HG02642 (cell line): ENCODE results near the gene ACTN1.
A peak's percentile ranks its signal among the peaks of the same experiment; 100 is the strongest.
"Not testable (repeated sequence)": the region's sequence is repeated elsewhere in the genome, so short reads cannot be mapped to it uniquely, and the experiment has no call there.

Source experiments
- ATAC-seq: cut with Tn5 transposase; IDR thresholded peaks from one replicate; pipeline ENCODE4 v1.9.1; 2021; ENCODE audit warnings: mild to moderate bottlenecking; ENCODE audit not compliant: unreplicated experiment, poor library complexity

Gene ACTN1

DNA sequence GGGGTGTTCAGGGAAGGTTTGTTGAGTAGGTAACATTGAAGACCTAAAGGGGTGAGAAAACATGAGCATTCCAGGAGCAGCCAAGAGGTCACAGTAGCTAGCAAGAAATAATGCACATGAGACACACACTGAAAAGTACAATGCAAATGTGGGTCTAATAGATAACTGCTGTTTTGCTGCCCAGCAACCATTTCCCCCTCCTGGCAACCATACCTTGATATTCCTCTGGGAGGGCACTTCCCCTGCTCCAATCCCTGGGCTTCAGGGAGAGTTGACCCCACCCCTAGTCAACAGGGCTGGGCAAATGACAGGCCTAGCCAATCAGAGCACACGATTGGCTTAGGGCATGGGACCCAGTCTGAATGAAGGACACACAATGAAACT lies 8.5 kb upstream of the ACTN1 start:
- ATAC-seq, result no peak

DNA sequence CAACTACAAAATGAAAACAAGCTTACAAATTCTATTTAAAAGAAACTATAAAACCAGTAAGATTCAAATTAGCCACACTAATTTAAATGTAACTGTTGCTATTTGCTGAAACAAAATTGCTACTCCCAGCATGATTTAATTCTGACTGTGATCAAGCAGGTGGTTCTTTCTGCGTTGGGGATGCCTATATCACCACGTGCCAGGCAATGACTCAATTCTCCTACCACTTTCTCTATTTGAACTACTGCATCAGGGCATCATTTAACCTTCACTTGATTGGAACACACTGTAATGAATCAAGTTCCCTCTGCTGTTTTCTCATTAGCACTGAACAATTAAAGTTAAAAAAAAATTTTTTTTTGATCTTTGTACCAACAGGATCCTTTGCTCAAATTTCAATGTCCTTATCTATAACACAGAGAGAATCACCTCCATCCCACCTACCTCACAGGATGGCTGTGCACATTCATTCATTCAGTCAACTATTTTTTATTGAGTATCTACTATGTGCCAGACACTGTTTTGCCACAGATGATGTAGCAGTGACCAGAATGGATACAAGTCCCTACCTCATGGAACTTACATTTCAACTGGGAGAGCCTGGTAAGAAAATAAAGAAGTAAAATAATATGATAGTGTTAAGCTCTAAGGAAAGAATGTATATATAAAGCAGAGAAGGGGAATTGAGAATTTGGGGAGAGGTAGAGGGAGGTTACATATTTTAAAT lies 8.0 kb upstream of the ACTN1 start:
- no peak for ATAC-seq

DNA sequence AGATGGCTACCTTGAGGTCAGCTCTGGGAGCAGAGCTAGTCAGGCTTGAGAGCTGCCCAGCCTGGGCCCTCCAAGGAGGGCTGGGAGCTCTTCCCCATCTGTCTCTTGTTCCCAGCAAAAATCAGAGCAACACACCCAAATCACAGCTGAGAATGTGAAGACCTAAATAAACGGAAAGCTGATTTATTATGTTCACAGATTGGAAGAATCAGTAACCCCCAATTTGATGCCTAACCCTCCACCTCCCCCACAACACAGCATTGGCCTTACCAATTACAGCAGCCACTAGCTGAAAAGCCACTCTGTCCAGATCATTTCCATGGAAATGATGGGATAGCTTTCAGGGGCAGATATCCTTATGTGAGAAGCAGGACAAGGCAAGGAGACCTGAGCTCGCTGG lies 7.1 kb upstream of the ACTN1 start:
- ATAC-seq, result no peak

DNA sequence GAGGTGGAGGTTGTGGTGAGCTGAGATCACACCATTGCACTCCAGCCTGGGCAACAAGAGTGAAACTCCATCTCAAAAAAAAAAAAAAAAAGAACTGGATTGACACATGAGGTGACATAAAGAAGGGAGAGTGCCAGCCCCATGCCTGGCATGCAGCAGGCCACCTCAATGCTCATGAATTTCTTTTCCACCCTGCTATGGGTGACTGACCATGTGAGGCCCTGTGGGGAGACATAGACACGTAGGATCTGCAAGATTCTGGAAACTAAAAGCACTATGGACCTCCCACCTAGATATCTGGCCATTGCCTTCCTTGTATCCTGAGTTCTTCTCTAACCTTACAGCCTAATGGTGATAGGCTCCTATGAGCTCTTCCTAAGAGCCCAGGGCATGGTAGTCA lies 5.6 kb upstream of the ACTN1 start:
- ATAC-seq, result no peak

DNA sequence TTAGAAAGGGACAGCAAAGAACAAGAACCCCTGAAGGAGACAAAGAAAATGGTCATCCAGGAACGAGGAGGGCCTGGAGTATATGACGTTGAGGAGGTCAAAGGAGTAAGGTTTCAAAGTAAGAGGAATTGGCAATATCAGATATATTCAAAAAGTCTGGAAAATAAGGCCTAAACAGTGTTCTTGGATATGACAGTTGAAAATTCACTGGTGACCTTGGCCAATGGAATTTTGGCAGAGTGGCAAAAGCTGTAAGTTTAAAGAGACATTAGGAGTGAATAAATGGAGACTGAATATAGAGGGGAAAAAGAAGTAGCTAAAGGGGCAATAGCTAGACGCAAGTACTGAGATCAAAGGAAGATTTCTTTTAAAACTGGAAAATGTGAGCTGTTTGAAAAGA lies 4.1 kb upstream of the ACTN1 start:
- no peak for ATAC-seq

DNA sequence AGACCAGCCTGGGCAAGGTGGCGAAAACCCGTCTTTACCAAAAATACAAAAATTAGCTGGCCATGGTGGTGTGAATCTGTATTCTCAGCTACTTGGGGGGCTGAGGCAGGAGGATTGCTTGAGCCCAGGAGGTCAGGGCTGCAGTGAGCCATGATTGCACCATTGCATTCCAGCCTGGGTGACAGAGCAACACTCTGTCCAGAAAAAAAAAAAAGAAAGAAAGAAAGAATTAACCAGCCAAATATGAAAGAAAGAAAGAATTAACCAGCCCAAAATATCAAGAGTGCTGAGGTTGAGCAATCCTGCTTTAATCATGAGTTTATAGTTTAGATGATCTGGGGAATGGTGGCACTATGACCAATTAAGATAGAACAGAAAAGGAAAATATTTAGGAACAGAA lies 3.5 kb upstream of the ACTN1 start:
- no peak for ATAC-seq

DNA sequence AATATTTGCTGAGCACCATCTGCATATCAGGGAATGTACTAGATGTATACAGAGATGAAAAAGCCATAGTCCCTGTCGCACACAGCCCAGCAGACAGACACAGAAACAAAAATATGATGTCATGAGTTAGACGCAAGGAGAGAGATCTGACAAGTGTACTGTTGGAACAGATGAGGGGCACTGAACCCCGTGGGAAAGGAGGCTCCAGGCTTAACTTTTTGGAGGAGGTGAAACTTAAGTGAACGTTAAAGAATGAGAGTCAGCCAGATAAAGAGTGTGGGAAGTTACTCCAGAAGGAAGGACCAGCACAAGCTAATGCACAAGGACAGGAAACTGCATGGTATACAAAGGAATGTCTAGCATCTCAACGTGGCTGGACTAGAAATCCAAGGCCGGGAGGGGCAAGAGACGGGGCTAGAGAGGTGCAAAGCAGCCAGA lies 2.5 kb upstream of the ACTN1 start:
- no peak for ATAC-seq

DNA sequence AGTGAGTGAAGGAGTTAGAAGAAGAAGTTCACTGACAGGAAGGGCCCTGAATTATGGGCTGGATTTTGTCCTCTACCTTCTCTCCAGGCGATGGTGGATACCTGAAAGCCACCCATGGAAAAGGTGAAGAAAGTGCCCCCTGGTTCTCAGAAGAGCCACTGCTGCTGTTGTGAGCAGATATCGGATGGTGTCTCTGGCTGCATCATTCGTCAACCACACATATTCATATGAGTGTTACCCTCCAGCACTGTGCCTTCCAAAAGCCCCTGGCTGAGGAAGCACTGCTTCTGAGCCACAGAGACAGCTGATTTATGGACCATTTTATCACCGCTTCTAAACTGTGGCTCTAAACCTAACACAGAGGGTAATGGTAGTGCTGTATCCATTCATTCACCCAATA lies 2.0 kb upstream of the ACTN1 start:
- ATAC-seq, result no peak

DNA sequence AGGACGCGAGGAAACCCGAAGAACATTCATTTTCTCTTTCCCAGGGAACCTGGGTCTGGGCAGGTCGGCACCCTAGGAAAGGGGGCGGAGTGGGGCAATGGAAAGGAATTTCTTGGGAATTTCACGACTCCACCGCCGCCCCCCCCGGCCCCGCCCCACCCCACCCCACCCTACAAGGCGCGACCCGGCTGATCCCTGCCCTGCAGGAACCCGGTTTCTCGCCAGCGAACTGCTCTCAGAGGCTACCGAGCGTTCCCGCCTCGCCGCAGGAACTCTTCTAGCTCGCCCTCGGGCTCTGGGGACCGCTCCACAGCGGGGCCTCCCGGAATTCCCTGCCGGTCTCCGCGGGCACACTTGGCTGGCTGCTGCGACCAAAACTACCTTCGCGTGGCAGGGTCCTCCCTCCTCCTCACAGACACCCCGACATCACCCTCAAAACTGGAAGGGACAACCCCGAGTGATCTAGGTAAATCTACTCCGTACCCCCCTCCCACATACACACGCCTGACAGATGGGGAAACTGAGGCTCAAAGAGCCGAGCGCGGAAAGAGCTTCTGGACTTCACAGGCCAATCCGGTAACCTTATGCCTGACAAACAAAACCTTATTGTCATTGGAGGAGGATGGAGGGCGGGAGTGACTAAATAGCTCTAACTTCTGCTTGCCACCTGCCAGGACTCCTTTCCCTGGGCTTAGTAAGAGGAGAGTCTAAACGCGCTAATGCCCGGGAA lies 785 bp upstream of the ACTN1 start:
- ATAC-seq, result no peak

DNA sequence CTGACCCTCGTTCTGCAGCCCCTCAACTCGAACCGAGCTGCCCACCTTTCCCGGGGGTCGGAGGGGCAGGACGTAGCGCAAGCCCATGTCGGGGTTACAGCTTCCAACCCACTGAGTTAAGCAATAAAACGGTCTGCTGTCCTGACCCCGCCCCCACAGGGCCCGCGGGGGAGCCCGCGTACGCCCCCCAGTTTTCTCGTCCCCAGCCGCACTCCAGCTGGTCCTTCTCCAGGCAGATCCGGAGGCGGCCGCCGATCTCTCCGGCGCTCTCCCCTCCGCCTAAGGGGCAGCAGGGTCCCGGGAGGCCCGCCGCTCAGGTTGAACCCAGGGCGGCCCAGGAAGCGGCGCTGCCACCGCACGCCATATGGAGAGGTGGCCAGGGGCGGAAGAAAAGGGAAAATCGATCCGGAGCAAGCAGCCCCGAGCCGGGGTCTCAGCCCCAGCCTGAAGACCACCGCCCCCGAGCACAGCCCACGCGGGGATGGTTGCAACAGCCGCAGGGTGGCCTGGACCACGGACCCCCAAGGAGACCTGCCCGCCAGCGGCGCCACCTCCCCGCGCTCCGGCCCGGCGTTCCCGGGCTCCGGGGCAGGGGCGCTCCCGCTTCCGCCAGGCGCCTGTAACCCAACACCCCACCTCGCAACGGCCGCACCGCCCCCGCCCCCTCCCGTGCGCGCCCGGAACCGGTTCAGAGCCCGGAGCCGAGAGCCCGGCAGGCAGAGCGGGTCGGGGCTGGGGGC lies 760 bp downstream of the ACTN1 start:
- peak; percentile 26 for ATAC-seq

DNA sequence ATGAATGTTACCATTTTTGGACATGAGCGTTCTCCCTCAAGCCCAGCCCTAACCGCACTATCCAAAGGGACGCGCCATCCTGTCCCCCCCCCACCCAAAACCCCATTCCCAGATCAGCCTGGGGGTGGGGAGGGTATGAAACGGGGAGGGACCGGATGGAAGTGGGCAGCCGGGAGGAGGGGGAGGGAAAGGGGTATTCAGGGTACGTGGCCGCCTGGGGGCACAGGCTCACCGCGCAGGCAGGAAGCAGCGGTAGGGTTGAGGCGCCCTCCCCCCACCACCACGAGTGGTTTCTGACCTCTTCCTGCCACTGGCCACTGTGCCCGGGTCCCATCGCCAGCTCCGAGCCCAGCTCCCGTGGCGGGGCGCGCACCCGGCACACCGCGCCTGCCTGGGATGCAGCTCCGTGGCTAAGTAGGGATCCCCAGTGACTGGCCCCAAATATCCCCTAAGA lies 1.4 kb downstream of the ACTN1 start:
- ATAC-seq, result peak; percentile 30

DNA sequence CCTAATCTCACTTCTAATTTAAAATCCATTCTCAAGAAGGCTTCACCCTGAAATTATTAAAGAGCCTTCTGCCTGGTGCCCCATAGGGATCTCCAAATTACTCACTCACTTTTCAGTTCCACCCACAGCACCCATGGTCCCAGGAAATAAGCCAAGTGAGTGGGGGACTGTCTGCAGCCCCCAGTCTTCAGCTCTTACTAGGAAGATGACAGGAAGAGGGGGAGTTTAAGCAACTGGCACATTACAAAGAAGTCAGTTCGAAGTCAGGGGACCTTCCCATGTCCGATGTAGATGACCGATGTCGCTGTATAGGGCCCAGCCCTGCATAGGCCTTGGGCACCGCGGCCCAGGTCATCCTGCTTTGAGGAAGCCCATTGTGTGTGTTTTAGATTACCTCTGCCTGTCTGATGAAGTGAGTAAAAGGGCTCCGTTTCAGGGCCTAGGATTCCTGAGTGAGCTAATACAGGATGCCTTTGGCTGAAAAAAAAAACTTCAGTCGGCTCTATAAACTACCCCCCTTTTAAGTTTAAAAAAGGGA lies 1.9 kb downstream of the ACTN1 start:
- no peak for ATAC-seq

DNA sequence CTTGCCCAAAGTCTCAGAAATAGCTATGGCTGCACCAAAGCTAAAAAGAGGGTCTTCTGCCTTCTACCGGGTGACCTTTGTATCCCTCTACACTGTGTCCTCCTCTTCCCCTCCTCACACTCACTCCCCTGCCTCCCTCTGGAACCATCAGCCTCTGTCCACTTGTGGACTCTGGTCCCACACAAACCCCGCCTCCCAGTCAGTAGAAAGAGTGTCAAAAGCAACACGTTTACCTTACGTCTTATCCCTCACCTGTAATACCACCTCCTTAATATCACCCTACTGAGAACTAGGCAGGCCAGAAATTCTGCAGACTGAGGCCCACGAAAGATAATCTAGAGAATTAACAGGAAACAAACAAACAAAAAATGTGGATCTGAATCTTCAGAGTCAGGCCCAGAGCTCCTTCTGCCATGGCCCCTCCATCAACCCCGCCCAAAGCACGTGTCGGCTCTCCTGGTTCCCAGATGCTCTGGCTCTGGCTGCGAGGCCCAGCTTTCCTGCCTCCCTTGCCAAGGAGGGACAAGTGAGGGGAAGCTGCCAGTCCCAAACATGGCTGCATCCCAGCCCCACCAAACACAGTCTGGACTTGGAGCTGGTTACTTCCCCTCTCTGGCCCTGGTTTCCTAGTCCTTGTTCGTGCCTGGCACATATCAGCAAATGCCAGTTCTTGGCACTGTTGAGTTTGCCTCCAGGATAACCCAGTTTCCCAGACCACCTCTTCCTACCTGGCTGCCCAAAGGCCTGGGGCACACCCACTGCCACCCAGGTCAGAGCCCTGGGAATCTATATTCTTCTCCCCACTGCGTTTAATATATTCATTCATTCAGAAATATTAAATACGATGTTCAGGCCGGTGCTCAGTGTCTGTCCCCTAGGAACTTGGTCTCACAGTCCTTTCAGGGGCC lies 2.7 kb downstream of the ACTN1 start:
- no peak for ATAC-seq

DNA sequence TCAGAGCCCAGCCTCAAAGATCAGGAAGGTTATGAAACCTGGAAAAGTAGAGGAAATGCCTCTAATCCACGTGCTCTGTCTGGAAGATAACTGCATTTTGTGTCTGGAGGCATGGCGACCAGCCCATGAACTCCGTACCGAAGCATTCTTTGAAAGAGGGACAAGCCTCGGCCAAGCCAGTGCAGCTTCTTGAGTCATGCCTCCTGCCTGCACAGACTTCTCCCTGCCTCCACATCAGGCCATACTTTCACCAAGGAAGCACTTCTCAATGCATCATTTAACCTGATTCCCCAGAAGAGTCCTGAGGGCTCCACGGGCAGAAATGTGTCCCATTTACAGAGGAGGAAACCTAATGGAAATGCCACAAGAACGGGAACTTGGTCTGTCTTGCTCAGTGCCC lies 3.4 kb downstream of the ACTN1 start:
- no peak for ATAC-seq

DNA sequence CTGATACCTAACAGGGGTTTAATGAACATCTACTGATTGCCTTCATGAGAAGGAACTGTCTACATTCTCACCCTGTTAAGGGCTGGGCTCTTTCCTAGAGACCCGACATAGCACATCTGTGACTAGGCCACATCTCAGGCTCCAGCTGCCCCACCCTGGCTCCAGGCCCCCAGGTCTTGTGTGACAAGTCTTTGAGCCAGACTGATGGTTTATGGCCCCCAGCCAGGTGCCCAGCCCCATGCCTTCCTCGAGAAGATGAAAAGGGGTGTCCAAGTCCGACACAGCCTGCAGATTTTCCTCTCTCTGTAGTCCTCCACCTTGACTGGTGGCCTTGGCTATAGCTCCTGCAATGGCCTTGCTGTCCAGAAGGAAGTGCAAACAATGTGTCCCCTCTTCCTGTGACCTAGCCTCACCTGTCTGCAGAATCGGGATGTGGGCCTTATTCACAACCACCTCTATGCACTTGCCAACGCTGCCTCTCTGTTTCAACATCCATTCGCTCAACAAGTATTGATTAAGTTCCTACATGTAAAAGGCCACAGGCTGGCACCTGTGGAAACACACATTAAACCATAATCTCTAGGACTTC lies 4.2 kb downstream of the ACTN1 start:
- ATAC-seq, result no peak

DNA sequence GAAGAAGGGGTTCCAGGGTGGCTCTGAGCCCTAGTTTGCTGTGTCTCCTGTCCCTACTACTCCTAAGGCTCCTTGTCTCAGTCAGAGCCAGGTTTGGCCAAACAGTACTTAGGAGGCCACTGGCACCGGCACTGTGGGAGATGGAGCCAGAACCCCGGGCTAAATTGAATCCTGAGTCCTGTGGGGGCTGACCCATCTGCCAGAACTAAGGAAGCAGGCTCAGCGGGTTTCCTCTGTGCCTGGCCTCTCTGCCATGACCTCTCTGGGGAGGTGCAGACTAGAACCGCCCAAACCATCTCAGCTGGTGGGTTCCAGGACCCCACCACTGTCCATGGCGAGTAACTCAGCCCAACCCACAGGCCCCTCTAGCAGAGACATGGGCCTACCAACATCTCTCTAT lies 5.5 kb downstream of the ACTN1 start:
- no peak for ATAC-seq

DNA sequence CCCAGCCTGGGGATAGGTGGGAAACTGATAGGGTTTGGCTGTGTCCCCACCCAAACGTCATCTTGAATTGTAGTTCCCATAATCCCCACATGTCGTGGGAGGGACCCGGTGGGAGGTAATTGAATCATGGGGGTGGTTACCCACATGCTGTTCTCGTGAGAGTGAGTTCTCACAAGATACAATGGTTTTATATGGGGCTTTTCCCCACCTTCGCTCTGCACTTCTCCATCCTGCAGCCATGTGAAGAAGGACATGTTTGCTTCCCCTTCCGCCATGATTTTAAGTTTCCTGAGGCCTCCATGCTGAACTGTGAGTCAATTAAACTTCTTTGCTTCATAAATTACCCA lies 5.9 kb downstream of the ACTN1 start:
- not testable (repeated sequence) for ATAC-seq

DNA sequence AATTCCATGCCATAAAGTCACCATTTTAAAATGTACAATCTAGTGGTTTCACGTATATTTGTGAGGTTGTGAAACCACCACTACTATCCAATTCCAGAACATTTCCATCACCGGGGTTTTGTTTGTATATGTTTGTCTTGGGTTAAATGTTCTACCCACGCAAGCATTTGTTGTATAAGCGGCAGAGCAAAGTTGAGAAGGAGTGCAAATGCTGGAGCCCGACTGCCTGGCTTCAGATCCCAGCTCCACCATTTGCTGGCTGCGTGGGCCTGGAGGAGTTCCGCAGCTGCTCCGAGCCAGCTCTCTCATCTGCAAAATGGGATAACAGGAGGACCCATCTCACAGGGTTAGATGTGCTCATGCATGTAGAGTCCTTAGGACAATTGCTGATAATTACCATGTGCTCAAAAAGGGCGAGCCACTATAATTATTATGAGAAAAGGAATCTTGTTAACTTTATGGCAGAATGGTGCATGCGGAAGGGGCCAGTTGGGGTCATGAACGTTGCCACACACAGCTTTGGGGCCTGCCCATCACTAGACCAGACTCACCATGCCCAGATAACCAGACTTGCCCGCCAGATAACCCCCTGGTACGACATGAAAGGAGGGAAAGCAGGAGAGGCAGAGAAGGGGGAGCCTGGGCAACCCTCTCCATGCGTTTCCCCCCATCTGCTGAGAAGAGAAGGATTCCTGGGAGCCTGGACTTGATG lies 6.4 kb downstream of the ACTN1 start:
- no peak for ATAC-seq

DNA sequence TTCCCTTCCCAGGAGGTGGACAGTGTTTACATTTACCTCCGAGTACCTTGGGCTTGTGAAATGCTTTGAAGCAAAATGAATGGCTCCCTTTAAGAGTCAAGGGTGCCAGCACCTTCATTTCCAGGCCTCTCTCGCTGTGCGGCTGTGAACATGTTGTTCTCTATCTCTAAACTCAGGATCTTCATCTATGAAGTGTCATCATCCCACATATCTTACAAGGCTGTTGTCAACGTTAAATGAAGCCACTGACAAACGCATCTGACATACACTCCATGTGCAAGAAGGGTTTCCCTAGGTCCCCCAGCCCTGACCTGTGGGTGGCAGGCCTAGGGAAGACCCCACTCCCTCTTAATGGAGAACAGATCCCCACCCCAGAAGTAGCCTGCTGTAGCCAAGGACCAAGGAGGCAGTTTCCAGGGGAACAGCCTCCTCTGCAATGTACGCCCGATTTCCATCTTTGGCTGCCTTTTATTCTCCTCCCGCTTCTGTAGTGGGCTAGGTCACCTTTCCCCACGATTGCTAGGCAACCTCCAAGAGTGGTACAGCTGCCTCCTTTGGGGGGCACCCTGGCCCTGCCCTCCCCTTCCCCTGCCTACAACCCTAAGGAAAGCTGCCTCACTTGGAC lies 7.6 kb downstream of the ACTN1 start:
- no peak for ATAC-seq
